Transverse colon (tissue), 4 donors: ENCODE data around the gene XRCC4. TPM values are rescaled to one million over a fixed set of nuclear protein-coding genes. Genes with fewer than 3 reads are reported as not detected.

Experiments
- DNase-seq: peaks from one replicate; pipeline ENCODE4 v3.0.0-alpha.2; 2019
- H3K27ac ChIP-seq, 4 donors: fragments of 200-600 bp; sonication (generic); 2 replicates each; pipeline ENCODE4 v1.5.1; 2016 to 2018; ENCODE audit warnings: inconsistent platforms in 4 of 4
- H3K27me3 ChIP-seq: fragments of 200-600 bp; sonication (generic); 2 replicates; pipeline ENCODE4 v1.5.1; 2017; ENCODE audit warnings: inconsistent platforms
- H3K36me3 ChIP-seq, 4 donors: fragments of 200-600 bp; sonication (generic); 2 replicates each; pipeline ENCODE4 v1.5.1; 2017 to 2019; ENCODE audit warnings: inconsistent platforms in 4 of 4
- H3K4me1 ChIP-seq, 4 donors: fragments of 200-600 bp; sonication (generic); 2 replicates each; pipeline ENCODE4 v1.5.1; 2017 to 2020; ENCODE audit warnings: inconsistent platforms in 4 of 4
- H3K4me3 ChIP-seq, 4 donors: fragments of 200-600 bp; sonication (generic); 1 replicate in 1 of 4; 2 replicates in 3 of 4; pipeline versions ENCODE4 v1.5.1 to v1.6.1; 2017 to 2019; ENCODE audit warnings: inconsistent platforms in 4 of 4
- H3K9me3 ChIP-seq, 2 donors: fragments of 200-600 bp; sonication (generic); 2 replicates each; pipeline ENCODE4 v1.5.1; 2017 to 2019; ENCODE audit warnings: inconsistent platforms in 2 of 2
- EP300 ChIP-seq: sonication (generic); formaldehyde crosslinking; IDR thresholded peaks from one replicate; pipeline ENCODE4 v1.6.1; 2017; ENCODE audit warnings: antibody characterized with exemption, low read depth
- POLR2A ChIP-seq: fragments of 450-650 bp; IDR thresholded peaks from one replicate; pipeline ENCODE4 v1.6.1; 2016; ENCODE audit warnings: antibody characterized with exemption, mild to moderate bottlenecking, moderate library complexity
- POLR2AphosphoS5 ChIP-seq, 3 donors: sonication (generic); formaldehyde crosslinking; IDR thresholded peaks; one replicate each; pipeline ENCODE4 v1.6.1; 2016; ENCODE audit warnings: antibody characterized with exemption in 3 of 3
- WGBS, 2 donors: methylation state at CpG; one replicate each; pipeline ENCODE4 v1.1.5; 2018; ENCODE audit warnings: low coverage in 1 of 2; 5-methylcytosine and 5-hydroxymethylcytosine counted together
- in situ Hi-C, 4 donors: fragments of 200-750 bp; cut with MboI; loops; one replicate each; pipeline versions ENCODE4 v1.15.0 to v1.15.1; 2017; ENCODE audit warnings: low sequenced_read_pairs in 3 of 4, low pct_ligation_motif_present in 1 of 4, low pct_unique_long_range_greater_than_20kb in 1 of 4
- intact Hi-C: fragments of 100-400 bp; cut with DNase I; formaldehyde crosslinking; loops from one replicate; pipeline ENCODE4 v1.15.1; 2023; ENCODE audit warnings: low total_unique reads
- total RNA-seq, 4 donors: library from RNA; depleted of rRNA; stranded (reverse); fragments of >200 nt; gene quantifications; one replicate each; pipeline ENCODE4 v1.1.0, GENCODE V29; 2016
- TF ChIP-seq, protein P1 (sequence below), 5 experiments: fragments of 200-600 bp in 3 of 5; fragments of 450-650 bp in 2 of 5; sonication (generic) in 3 of 5; IDR thresholded peaks; 1 replicate in 2 of 5; 2 replicates in 3 of 5; pipeline ENCODE4 v1.5.1; 2016 to 2017; ENCODE audit warnings: antibody characterized with exemption in 5 of 5, inconsistent platforms in 3 of 5, mild to moderate bottlenecking in 2 of 5, moderate library complexity in 1 of 5

The XRCC4 gene
- total RNA-seq, 4 donors from 2014 or later: 0.60 to 8.1 (median 7.3) TPM; not detected in 1

DNA sequence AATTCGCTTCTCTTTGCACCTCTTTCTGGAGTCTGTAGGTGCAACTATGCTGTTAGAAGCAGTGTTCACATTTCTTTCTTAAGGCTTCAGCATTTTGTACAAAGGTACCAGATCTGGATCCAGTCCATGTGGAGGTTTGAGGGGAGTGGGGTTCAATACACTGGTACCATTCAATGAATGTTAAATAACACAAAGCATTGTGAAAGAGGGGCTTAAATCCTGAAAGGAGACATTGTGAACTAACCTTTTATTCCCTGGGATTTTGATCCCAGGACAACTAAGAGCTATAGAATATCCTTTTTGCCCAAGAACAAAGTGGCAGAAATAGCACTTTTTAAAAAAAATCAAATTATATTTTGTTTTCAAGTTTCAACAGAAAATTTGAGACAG lies 286.5 kb downstream of the XRCC4 start:
- intact Hi-C loops (no loop called here), in situ Hi-C loops (no loop called here)
- TF ChIP-seq, protein P1, sequence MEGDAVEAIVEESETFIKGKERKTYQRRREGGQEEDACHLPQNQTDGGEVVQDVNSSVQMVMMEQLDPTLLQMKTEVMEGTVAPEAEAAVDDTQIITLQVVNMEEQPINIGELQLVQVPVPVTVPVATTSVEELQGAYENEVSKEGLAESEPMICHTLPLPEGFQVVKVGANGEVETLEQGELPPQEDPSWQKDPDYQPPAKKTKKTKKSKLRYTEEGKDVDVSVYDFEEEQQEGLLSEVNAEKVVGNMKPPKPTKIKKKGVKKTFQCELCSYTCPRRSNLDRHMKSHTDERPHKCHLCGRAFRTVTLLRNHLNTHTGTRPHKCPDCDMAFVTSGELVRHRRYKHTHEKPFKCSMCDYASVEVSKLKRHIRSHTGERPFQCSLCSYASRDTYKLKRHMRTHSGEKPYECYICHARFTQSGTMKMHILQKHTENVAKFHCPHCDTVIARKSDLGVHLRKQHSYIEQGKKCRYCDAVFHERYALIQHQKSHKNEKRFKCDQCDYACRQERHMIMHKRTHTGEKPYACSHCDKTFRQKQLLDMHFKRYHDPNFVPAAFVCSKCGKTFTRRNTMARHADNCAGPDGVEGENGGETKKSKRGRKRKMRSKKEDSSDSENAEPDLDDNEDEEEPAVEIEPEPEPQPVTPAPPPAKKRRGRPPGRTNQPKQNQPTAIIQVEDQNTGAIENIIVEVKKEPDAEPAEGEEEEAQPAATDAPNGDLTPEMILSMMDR (IDR thresholded peaks at IDR 0.05): no peak
- TF ChIP-seq POLR2A (no peak), EP300 (no peak), POLR2AphosphoS5 (IDR thresholded peaks at IDR 0.05) (no peak)

DNA sequence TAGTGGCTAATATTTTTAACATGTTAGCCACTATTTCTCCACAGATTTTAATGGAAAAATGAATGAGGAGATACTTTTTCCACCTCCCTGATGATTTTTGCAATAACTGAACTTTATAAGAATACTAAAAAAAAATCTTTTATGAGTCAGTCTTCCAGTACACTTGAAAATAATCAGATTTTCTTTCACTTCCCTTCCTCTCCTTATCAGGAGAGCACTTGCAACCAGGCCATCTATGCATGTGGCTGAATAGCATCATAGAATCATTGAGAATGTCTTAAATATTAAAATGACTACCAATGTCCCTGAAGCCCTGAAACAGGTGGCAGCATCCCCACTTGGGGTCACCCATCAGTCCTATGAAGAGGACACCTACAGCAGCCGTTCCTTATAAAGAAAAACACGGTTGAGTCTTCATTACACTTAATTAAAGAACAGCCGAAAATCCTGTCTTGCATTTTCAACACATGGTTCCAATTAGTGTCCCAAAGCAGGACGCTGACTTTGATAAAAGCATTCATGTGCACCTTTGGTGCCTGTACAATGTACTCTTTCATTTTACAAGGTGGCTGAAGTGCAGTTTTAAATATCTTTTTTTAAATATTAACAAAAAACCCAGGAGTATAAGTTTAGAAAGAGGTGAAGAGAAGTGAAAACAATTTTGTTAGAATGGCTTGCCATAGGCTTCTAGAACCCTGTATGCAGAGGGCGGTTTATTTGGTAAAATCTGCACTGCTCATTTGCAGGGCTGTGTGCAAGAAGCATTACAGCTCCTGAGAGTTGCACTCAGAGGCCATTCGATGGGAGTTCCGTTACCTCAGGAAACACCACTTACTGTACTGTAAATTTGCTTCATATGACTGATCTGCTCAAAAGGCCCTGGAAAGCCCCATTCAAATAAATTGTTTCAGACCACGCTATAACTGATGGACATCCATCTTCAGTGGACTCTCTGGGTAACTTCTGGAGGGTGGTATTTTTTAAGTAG lies 287.3 kb downstream of the XRCC4 start:
- H3K36me3 ChIP-seq: no peaks in the 10 kb centered on the region
- intact Hi-C loops (no loop called here), in situ Hi-C loops (no loop called here)
- H3K27ac ChIP-seq: no peak overlapping the region
- H3K4me1 ChIP-seq: no peaks in the 10 kb centered on the region
- H3K27me3 ChIP-seq: no peaks in the 10 kb centered on the region
- no peak for TF ChIP-seq POLR2A
- TF ChIP-seq, protein P1 (IDR thresholded peaks at IDR 0.05): no peak
- no peak for TF ChIP-seq POLR2AphosphoS5 (IDR thresholded peaks at IDR 0.05)
- TF ChIP-seq EP300: no peak
- peaks cover 0 to 5% of the 10 kb centered on the region in 2 donors for H3K9me3 ChIP-seq
- no peak for DNase-seq
- WGBS, 2 donors: 76 to 91% methylated on average over 6 to 8 of the region's 8 CpGs
- H3K4me3 ChIP-seq: no peak overlapping the region

More for the DNA sequence above, 286.5 kb downstream of the XRCC4 start:
- Histone ChIP-seq H3K4me3 (no peak overlapping the region), H3K36me3 (no peaks in the 10 kb centered on the region), H3K27me3 (no peaks in the 10 kb centered on the region), H3K4me1 (no peaks in the 10 kb centered on the region), H3K9me3 (peaks cover 0 to 5% of the 10 kb centered on the region in 2 donors), H3K27ac (no peak overlapping the region)
- 88 to 91% methylated on average over 1 of the region's 1 CpG for WGBS, 2 donors
- no peak for DNase-seq

DNA sequence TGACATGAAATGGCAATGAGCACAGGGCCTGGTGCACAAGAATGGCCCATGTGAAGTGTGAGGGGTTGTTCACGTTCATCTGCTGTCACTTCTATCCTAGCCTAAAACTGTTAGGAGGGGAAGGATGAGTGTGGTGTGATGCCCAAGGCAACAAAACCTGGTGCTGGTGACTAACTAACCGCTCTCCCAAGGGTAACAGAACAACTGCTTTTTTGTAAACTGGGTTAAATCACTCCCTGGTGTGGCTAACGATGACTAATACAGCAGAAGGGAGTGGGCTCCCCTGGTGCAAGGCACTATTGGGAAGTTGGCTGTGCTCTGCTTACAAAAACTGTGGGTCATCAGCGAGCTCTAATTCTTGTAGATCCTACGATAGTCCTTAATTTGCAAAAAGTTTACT lies 291.0 kb downstream of the XRCC4 start:
- DNase-seq: no peak
- in situ Hi-C loops: no loop called here
- H3K27ac ChIP-seq: no peak overlapping the region
- intact Hi-C loops: no loop called here
- 66 to 84% methylated on average over 3 to 5 of the region's 5 CpGs for WGBS, 2 donors
- H3K36me3 ChIP-seq: no peaks in the 10 kb centered on the region
- no peak for TF ChIP-seq POLR2A
- TF ChIP-seq, protein P1 (IDR thresholded peaks at IDR 0.05): no peak
- TF ChIP-seq POLR2AphosphoS5 (IDR thresholded peaks at IDR 0.05): no peak
- no peak for TF ChIP-seq EP300
- no peaks in the 10 kb centered on the region for H3K9me3 ChIP-seq
- H3K4me3 ChIP-seq: no peak overlapping the region
- H3K27me3 ChIP-seq: no peaks in the 10 kb centered on the region
- no peaks in the 10 kb centered on the region for H3K4me1 ChIP-seq

DNA sequence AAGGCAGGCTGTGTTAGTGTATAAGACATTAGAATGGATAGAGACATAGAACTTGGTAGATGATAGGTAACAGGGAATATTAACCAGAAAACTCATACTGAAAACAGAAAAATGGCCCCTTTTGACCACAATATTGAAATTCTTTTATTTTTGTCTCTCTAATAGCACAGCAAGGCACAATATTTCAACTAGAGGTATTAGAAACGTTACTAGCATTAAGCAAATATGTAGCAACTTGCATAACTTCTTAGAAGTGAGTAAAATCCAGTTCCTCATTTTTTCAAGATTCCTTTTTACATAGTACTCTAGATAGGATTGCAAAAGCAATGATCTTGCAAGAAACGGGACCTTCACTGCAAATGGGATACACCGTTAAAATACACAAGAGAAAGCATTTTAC lies 291.5 kb downstream of the XRCC4 start:
- Histone ChIP-seq H3K4me3 (no peak overlapping the region), H3K36me3 (no peaks in the 10 kb centered on the region), H3K27me3 (no peaks in the 10 kb centered on the region), H3K4me1 (no peaks in the 10 kb centered on the region), H3K27ac (no peak overlapping the region), H3K9me3 (no peaks in the 10 kb centered on the region)
- DNase-seq: no peak
- in situ Hi-C loops: no loop called here
- intact Hi-C loops: no loop called here
- no peak for TF ChIP-seq POLR2A
- TF ChIP-seq, protein P1 (IDR thresholded peaks at IDR 0.05): no peak
- no peak for TF ChIP-seq EP300
- no peak for TF ChIP-seq POLR2AphosphoS5 (IDR thresholded peaks at IDR 0.05)
- 61 to 62% methylated on average over 3 of the region's 3 CpGs for WGBS, 2 donors
